Ovary (tissue), 3 donors: ENCODE data around the gene SRSF8.

ENCODE experiments used
- EP300 ChIP-seq: sonication (generic); formaldehyde crosslinking; IDR thresholded peaks from one replicate; pipeline ENCODE4 v1.6.1; 2017; ENCODE audit warnings: antibody characterized with exemption
- POLR2A ChIP-seq: fragments of 450-650 bp; IDR thresholded peaks from one replicate; pipeline ENCODE4 v1.6.1; 2017; ENCODE audit warnings: antibody characterized with exemption, mild to moderate bottlenecking, moderate library complexity
- TF ChIP-seq, protein P1 (sequence below), 3 donors: fragments of 450-650 bp in 2 of 3; fragments of 200-600 bp in 1 of 3; IDR thresholded peaks; one replicate each; pipeline versions ENCODE4 v1.5.1 to v1.8.0; 2016 to 2022; ENCODE audit warnings: antibody characterized with exemption in 3 of 3, mild to moderate bottlenecking in 1 of 3
- donor health status: DM: no; HTN: no; CAD: no.

GRCh38 chr11:95092549-95093324 lies 26.0 kb downstream of the SRSF8 start:
- TF ChIP-seq, protein P1, sequence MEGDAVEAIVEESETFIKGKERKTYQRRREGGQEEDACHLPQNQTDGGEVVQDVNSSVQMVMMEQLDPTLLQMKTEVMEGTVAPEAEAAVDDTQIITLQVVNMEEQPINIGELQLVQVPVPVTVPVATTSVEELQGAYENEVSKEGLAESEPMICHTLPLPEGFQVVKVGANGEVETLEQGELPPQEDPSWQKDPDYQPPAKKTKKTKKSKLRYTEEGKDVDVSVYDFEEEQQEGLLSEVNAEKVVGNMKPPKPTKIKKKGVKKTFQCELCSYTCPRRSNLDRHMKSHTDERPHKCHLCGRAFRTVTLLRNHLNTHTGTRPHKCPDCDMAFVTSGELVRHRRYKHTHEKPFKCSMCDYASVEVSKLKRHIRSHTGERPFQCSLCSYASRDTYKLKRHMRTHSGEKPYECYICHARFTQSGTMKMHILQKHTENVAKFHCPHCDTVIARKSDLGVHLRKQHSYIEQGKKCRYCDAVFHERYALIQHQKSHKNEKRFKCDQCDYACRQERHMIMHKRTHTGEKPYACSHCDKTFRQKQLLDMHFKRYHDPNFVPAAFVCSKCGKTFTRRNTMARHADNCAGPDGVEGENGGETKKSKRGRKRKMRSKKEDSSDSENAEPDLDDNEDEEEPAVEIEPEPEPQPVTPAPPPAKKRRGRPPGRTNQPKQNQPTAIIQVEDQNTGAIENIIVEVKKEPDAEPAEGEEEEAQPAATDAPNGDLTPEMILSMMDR (IDR thresholded peaks at IDR 0.05): no peak
- no peak for TF ChIP-seq POLR2A
- TF ChIP-seq EP300: no peak
